Liver (tissue), 2 donors: ENCODE measurements around the gene TMA7B.

Experiments used
- FOXA1 ChIP-seq: IDR thresholded peaks from 2 replicates; pipeline ENCODE4 v1.6.1; 2016; ENCODE audit warnings: antibody characterized with exemption
- JUND ChIP-seq, 2 donors: IDR thresholded peaks; 2 replicates each; pipeline ENCODE4 v1.6.1; 2016; ENCODE audit warnings: antibody characterized with exemption in 2 of 2
- REST ChIP-seq: IDR thresholded peaks from 2 replicates; pipeline ENCODE4 v1.6.1; 2016; ENCODE audit warnings: antibody characterized with exemption, mild to moderate bottlenecking
- SP1 ChIP-seq: IDR thresholded peaks from 2 replicates; pipeline ENCODE4 v1.6.1; 2018; ENCODE audit warnings: antibody characterized with exemption, mild to moderate bottlenecking
- donor health status: healthy.

DNA sequence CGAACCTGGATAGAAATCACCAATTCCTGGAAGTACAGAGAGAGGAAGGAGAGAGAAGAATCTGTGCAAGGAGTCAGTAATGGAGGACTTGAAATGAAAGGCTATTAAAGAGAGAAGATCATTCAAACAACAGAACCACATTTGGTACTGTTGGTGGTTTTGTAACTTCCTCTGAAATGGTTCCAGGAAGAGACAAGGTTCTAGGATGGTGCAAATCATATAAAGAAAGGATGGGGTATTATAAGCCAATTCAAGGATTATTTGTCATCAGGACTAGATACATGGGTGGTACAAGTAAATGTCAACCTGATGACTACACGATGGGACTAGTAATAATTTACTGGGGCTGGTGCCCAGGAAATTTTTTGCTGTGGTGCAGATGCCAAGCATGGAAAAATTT is 28.9 kb upstream of the TMA7B start:
- TF ChIP-seq JUND (IDR thresholded peaks at IDR 0.05): no peak
- no peak for TF ChIP-seq FOXA1
- no peak for TF ChIP-seq SP1
- TF ChIP-seq REST: no peak
